ACC112 (cell line): ENCODE measurements around the gene FBN3.

Experiments used
- H2AFZ ChIP-seq: fragments of 200-600 bp; sonication (generic); one replicate; pipeline ENCODE4 v1.6.0; 2017; ENCODE audit warnings: antibody characterized with exemption, low read length; ENCODE audit not compliant: unreplicated experiment
- H3K27ac ChIP-seq: fragments of 200-600 bp; sonication (generic); 2 replicates; pipeline ENCODE4 v1.5.1; 2014; ENCODE audit warnings: low read depth, mild to moderate bottlenecking, antibody characterized with exemption, low read length, moderate library complexity
- H3K27me3 ChIP-seq: fragments of 200-600 bp; sonication (generic); 2 replicates; pipeline ENCODE4 v1.6.1; 2014; ENCODE audit warnings: mild to moderate bottlenecking, antibody characterized with exemption, low read length, moderate library complexity, mixed read lengths; ENCODE audit not compliant: insufficient read depth
- H3K36me3 ChIP-seq: fragments of 200-600 bp; sonication (generic); 2 replicates; pipeline ENCODE4 v1.6.1; 2016; ENCODE audit warnings: mild to moderate bottlenecking, antibody characterized with exemption, low read length, moderate library complexity, mixed read lengths; ENCODE audit not compliant: insufficient read depth
- H3K4me1 ChIP-seq: fragments of 200-600 bp; sonication (generic); one replicate; pipeline ENCODE4 v1.6.1; 2016; ENCODE audit warnings: low read length, mixed read lengths; ENCODE audit not compliant: insufficient read depth, unreplicated experiment, control insufficient read depth
- H3K4me3 ChIP-seq: fragments of 200-600 bp; sonication (generic); 2 replicates; pipeline ENCODE4 v1.5.1; 2014; ENCODE audit warnings: mild to moderate bottlenecking, low read depth, low read length
- H3K79me2 ChIP-seq: fragments of 200-600 bp; sonication (generic); one replicate; pipeline ENCODE4 v1.6.0; 2016; ENCODE audit warnings: low read length; ENCODE audit not compliant: control insufficient read depth, unreplicated experiment, insufficient read depth

FBN3 gene

GRCh38 chr19:8116437-8117293, 32.7 kb downstream of the FBN3 start:
- Histone ChIP-seq H3K36me3 (no peaks in the 10 kb centered on the region), H3K4me1 (no peaks in the 10 kb centered on the region), H3K27me3 (no peaks in the 10 kb centered on the region), H3K79me2 (no peaks in the 10 kb centered on the region), H3K27ac (no peak overlapping the region), H2AFZ (no peak overlapping the region), H3K4me3 (no peak overlapping the region)

- no peak overlapping the region for H2AFZ ChIP-seq
- no peaks in the 10 kb centered on the region for H3K79me2 ChIP-seq
- H3K27ac ChIP-seq: no peak overlapping the region
- H3K36me3 ChIP-seq: no peaks in the 10 kb centered on the region
- no peak overlapping the region for H3K4me3 ChIP-seq
- no peaks in the 10 kb centered on the region for H3K4me1 ChIP-seq
- H3K27me3 ChIP-seq: no peaks in the 10 kb centered on the region
These were observed 33.5 kb downstream of the FBN3 start for GRCh38 chr19:8115805-8116396.

GRCh38 chr19:8113017-8113416, 36.4 kb downstream of the FBN3 start:
- no peaks in the 10 kb centered on the region for H3K4me1 ChIP-seq
- H3K36me3 ChIP-seq: no peaks in the 10 kb centered on the region
- no peaks in the 10 kb centered on the region for H3K79me2 ChIP-seq
- H3K27ac ChIP-seq: no peak overlapping the region
- H2AFZ ChIP-seq: no peak overlapping the region
- H3K4me3 ChIP-seq: no peak overlapping the region
- H3K27me3 ChIP-seq: no peaks in the 10 kb centered on the region

- no peaks in the 10 kb centered on the region for H3K79me2 ChIP-seq
- no peaks in the 10 kb centered on the region for H3K27me3 ChIP-seq
- H3K36me3 ChIP-seq: no peaks in the 10 kb centered on the region
- H2AFZ ChIP-seq: no peak overlapping the region
- H3K4me1 ChIP-seq: no peaks in the 10 kb centered on the region
- no peak overlapping the region for H3K27ac ChIP-seq
- no peak overlapping the region for H3K4me3 ChIP-seq
These were observed 38.0 kb downstream of the FBN3 start for GRCh38 chr19:8111376-8111775.

- Histone ChIP-seq H3K27me3 (no peaks in the 10 kb centered on the region), H3K27ac (no peak overlapping the region), H3K36me3 (no peaks in the 10 kb centered on the region), H3K4me1 (no peaks in the 10 kb centered on the region), H2AFZ (no peak overlapping the region), H3K79me2 (no peaks in the 10 kb centered on the region), H3K4me3 (no peak overlapping the region)
These were observed 38.5 kb downstream of the FBN3 start for GRCh38 chr19:8110931-8111330.

GRCh38 chr19:8109890-8110662, 39.3 kb downstream of the FBN3 start:
- Histone ChIP-seq H3K36me3 (no peaks in the 10 kb centered on the region), H3K27ac (no peak overlapping the region), H3K79me2 (no peaks in the 10 kb centered on the region), H2AFZ (no peak overlapping the region), H3K4me1 (no peaks in the 10 kb centered on the region), H3K27me3 (no peaks in the 10 kb centered on the region), H3K4me3 (no peak overlapping the region)

- no peak overlapping the region for H3K4me3 ChIP-seq
- H3K27ac ChIP-seq: no peak overlapping the region
- H3K79me2 ChIP-seq: no peaks in the 10 kb centered on the region
- no peaks in the 10 kb centered on the region for H3K4me1 ChIP-seq
- H3K27me3 ChIP-seq: no peaks in the 10 kb centered on the region
- no peaks in the 10 kb centered on the region for H3K36me3 ChIP-seq
- H2AFZ ChIP-seq: no peak overlapping the region
These were observed 39.9 kb downstream of the FBN3 start for GRCh38 chr19:8109455-8109854.

GRCh38 chr19:8108560-8109445, 40.6 kb downstream of the FBN3 start:
- Histone ChIP-seq H3K36me3 (no peaks in the 10 kb centered on the region), H3K4me3 (no peak overlapping the region), H3K27me3 (no peaks in the 10 kb centered on the region), H3K4me1 (no peaks in the 10 kb centered on the region), H3K27ac (no peak overlapping the region), H3K79me2 (no peaks in the 10 kb centered on the region), H2AFZ (no peak overlapping the region)

GRCh38 chr19:8107301-8107903, 42.0 kb downstream of the FBN3 start:
- Histone ChIP-seq H3K36me3 (no peaks in the 10 kb centered on the region), H3K27me3 (peaks cover 4% of the 10 kb centered on the region; the same call in 1 of the 2 replicates), H2AFZ (no peak overlapping the region)

GRCh38 chr19:8105471-8105870, 43.9 kb downstream of the FBN3 start:
- Histone ChIP-seq H3K36me3 (no peaks in the 10 kb centered on the region), H3K27ac (no peak overlapping the region), H2AFZ (no peak overlapping the region), H3K79me2 (no peaks in the 10 kb centered on the region), H3K4me1 (no peaks in the 10 kb centered on the region), H3K4me3 (no peak overlapping the region), H3K27me3 (peaks cover 4% of the 10 kb centered on the region; the same call in 1 of the 2 replicates)

More at GRCh38 chr19:8107301-8107903, 42.0 kb downstream of the FBN3 start:
- H3K79me2 ChIP-seq: no peaks in the 10 kb centered on the region
- H3K4me1 ChIP-seq: no peaks in the 10 kb centered on the region
- H3K4me3 ChIP-seq: no peak overlapping the region
- H3K27ac ChIP-seq: no peak overlapping the region
